OCI-LY7 (cell line): ENCODE data around the gene POLDIP3.

Source experiments
- EZH2phosphoT487 ChIP-seq: fragments of 200-600 bp; sonication (generic); IDR thresholded peaks from 2 replicates; pipeline ENCODE4 v1.6.1; 2018; ENCODE audit warnings: low read depth, borderline replicate concordance, mild to moderate bottlenecking, mixed run types, antibody characterized with exemption, low read length, moderate library complexity, mixed read lengths
- TF ChIP-seq, protein P1 (sequence below): fragments of 200-600 bp; sonication (generic); conservative IDR thresholded peaks from 2 replicates; pipeline ENCODE4 v1.5.1; 2014; ENCODE audit warnings: mild to moderate bottlenecking, antibody characterized with exemption, low read length, moderate library complexity, mixed read lengths

DNA sequence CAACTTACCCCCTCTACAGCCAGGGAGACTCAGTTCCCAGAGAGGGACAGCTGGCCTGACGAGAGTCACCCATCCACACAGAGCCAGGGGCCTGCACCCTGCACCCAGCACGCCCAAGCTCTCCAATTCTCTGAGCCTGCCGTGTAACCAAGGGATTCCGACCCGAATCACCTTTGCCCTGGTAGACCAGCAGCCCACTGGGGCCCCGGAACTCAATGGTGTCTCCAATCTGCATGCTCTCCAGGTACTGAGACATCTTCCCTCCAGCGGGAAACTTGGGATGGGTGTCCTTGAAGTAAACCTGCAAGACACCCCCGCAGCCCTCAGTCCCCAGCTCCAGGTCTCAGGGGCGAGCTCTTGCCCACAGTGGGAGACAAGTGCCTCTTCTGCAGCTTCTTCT lies 13.3 kb upstream of the POLDIP3 start:
- TF ChIP-seq, protein P1, sequence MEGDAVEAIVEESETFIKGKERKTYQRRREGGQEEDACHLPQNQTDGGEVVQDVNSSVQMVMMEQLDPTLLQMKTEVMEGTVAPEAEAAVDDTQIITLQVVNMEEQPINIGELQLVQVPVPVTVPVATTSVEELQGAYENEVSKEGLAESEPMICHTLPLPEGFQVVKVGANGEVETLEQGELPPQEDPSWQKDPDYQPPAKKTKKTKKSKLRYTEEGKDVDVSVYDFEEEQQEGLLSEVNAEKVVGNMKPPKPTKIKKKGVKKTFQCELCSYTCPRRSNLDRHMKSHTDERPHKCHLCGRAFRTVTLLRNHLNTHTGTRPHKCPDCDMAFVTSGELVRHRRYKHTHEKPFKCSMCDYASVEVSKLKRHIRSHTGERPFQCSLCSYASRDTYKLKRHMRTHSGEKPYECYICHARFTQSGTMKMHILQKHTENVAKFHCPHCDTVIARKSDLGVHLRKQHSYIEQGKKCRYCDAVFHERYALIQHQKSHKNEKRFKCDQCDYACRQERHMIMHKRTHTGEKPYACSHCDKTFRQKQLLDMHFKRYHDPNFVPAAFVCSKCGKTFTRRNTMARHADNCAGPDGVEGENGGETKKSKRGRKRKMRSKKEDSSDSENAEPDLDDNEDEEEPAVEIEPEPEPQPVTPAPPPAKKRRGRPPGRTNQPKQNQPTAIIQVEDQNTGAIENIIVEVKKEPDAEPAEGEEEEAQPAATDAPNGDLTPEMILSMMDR: no peak
- no peak for TF ChIP-seq EZH2phosphoT487
